Neural progenitor cell (in vitro differentiated cells): ENCODE measurements around the gene TNFSF4.

ENCODE experiments used
- CTCF ChIP-seq: fragments of 200-600 bp; sonication (generic); IDR thresholded peaks from 2 replicates; pipeline ENCODE4 v1.5.1; 2017; ENCODE audit warnings: antibody characterized with exemption, mild to moderate bottlenecking
- EZH2 ChIP-seq: fragments of 200-600 bp; sonication (generic); IDR thresholded peaks from 2 replicates; pipeline ENCODE4 v1.6.1; 2017; ENCODE audit warnings: antibody characterized with exemption, mild to moderate bottlenecking, moderate library complexity
- EZH2phosphoT487 ChIP-seq: fragments of 200-600 bp; sonication (generic); IDR thresholded peaks from 2 replicates; pipeline ENCODE4 v1.6.1; 2017; ENCODE audit warnings: antibody characterized with exemption

DNA sequence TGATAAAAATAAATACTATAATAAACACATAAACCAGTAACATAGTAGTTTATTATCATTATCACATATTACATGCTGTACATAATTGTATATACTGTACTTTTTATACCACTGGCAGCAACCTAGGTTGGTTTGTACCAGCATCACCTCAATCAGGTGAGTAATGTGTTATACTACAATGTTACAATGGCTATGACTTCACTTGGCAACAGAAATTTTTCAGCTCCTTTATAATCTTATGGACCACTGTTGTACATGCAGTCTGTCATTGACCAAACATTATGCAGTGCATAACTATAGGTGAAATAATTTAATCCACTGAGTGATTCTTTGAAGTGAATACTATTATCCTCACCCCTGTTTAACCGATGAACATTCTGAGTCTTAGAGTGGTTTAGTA lies 44.5 kb downstream of the TNFSF4 start:
- TF ChIP-seq CTCF (no peak), EZH2 (no peak), EZH2phosphoT487 (no peak)
